T-helper 2 cell treated with Interferon-gamma antibody and Interleukin-4, amounts not matched to agents 5 μg/mL and 100 μg/mL, for 36 hours (primary cell): ENCODE results near the gene NPHP4.
"Not testable (repeated sequence)": the region's sequence is repeated elsewhere in the genome, so short reads cannot be mapped to it uniquely, and the experiment has no call there.

ENCODE experiments used
- DNase-seq: peaks from one replicate; pipeline ENCODE4 v3.0.0; 2021; ENCODE audit warnings: low spot score
- H3K27ac Mint-ChIP-seq: one replicate; pipeline ENCODE4 v1.8.0; 2021; ENCODE audit warnings: mild to moderate bottlenecking, mixed read lengths
- H3K27me3 Mint-ChIP-seq: one replicate; pipeline ENCODE4 v1.8.0; 2021; ENCODE audit warnings: low read depth, mixed read lengths
- H3K36me3 Mint-ChIP-seq: one replicate; pipeline ENCODE4 v1.8.0; 2021; ENCODE audit warnings: low read depth, mixed read lengths
- H3K4me1 Mint-ChIP-seq: one replicate; pipeline ENCODE4 v1.8.0; 2021; ENCODE audit warnings: low read depth, mixed read lengths
- H3K4me3 Mint-ChIP-seq: one replicate; pipeline ENCODE4 v1.8.0; 2022; ENCODE audit warnings: mild to moderate bottlenecking, moderate library complexity, mixed read lengths
- H3K9me3 Mint-ChIP-seq: one replicate; pipeline ENCODE4 v1.8.0; 2021; ENCODE audit warnings: mixed read lengths

NPHP4 gene

DNA sequence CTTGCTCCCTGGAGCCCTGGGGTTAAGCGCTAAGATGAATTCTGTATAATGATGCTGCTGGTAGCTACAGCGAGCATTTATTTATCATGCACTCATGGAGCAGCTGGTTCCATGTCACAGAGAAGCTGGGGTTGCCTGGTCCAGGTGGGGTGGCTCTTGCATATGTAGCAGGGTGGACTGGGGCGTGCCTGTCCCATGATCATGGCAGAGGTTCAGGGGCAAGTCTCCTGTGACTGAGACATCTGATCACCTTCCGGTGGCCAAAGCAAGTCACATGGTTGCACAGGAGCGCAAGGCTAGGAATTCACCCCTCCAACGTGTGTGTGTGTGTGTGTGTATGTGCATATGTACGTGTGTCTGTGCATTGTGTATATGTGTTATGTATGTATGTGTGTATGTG, 37.9 kb upstream of the NPHP4 start:
- Mint-ChIP-seq H3K27me3 (no peaks in the 10 kb centered on the region), H3K9me3 (no peaks in the 10 kb centered on the region), H3K27ac (peak overlapping the region; percentile 50), H3K4me3 (peak overlapping the region; percentile 96), H3K36me3 (peaks cover 72% of the 10 kb centered on the region), H3K4me1 (peaks cover 60% of the 10 kb centered on the region)
- DNase-seq, result no peak

- Mint-ChIP-seq H3K27me3 (no peaks in the 10 kb centered on the region), H3K27ac (peak overlapping the region; percentile 98), H3K36me3 (peaks cover 70% of the 10 kb centered on the region), H3K4me3 (peak overlapping the region; percentile 96), H3K4me1 (peaks cover 58% of the 10 kb centered on the region), H3K9me3 (no peaks in the 10 kb centered on the region)
- no peak for DNase-seq
These were observed 37.1 kb upstream of the NPHP4 start for GRCh38 chr1:6029351-6029750.

DNA sequence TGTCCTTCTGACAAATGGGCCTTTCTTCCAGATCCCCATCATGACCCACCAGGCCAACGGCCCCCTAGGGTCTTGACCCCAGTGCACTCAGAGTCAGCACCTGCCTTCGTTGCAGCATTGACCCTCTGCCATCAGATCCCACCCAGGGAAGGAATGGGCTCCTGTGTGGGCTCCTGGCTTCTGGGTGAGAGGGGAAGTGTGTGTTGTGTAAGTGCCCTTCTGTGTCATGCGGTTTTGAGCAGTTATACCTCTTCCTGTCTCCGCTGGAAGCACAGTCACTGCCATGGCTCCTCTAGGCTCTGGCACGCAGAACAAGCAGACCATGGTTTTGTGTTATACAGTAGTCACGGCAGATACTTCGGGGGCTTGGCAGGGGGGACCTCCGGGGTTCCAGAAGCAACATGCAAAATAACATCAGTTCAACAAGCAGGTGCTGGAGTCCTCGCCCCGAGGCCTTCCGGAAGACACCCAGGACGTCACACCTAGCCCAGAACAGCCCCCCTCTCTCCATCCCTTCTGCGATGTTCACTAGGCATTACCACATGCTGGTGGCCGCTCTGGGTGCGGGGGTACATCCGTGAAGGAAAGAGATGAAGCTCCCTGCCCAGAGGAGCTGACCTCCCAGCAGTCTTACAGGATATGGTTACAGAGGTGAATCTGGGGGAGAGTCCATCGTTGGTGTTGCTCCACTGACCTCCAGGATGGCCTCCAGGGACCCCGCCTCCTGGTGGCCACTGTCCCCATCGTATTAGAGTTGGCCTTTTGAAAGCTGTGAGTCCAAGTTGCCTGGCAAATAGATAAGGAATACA, 36.0 kb upstream of the NPHP4 start:
- Mint-ChIP-seq H3K4me3 (peak overlapping the region; percentile 96), H3K27me3 (no peaks in the 10 kb centered on the region), H3K36me3 (peaks cover 69% of the 10 kb centered on the region), H3K9me3 (no peaks in the 10 kb centered on the region), H3K4me1 (peaks cover 56% of the 10 kb centered on the region), H3K27ac (peak overlapping the region; percentile 98)
- DNase-seq, result peak; percentile 74

- H3K4me1 Mint-ChIP-seq, result peaks cover 50% of the 10 kb centered on the region
- DNase-seq, result peak; percentile 45
- H3K4me3 Mint-ChIP-seq, result peak overlapping the region; percentile 96
- peaks cover 63% of the 10 kb centered on the region for H3K36me3 Mint-ChIP-seq
- H3K27ac Mint-ChIP-seq, result peak overlapping the region; percentile 98
- no peaks in the 10 kb centered on the region for H3K27me3 Mint-ChIP-seq
- no peaks in the 10 kb centered on the region for H3K9me3 Mint-ChIP-seq
These were observed 35.4 kb upstream of the NPHP4 start for GRCh38 chr1:6027591-6027990.

GRCh38 chr1:6026095-6026809, 34.0 kb upstream of the NPHP4 start:
- Mint-ChIP-seq H3K27me3 (no peaks in the 10 kb centered on the region), H3K36me3 (peaks cover 60% of the 10 kb centered on the region), H3K9me3 (no peaks in the 10 kb centered on the region), H3K4me3 (peak overlapping the region; percentile 96), H3K27ac (peak overlapping the region; percentile 98), H3K4me1 (peaks cover 40% of the 10 kb centered on the region)
- DNase-seq, result peak; percentile 93

- no peaks in the 10 kb centered on the region for H3K9me3 Mint-ChIP-seq
- DNase-seq, result peak; percentile 22
- H3K27ac Mint-ChIP-seq, result peak overlapping the region; percentile 98
- H3K4me1 Mint-ChIP-seq, result peaks cover 32% of the 10 kb centered on the region
- peak overlapping the region; percentile 96 for H3K4me3 Mint-ChIP-seq
- no peaks in the 10 kb centered on the region for H3K27me3 Mint-ChIP-seq
- peaks cover 52% of the 10 kb centered on the region for H3K36me3 Mint-ChIP-seq
These were observed 33.3 kb upstream of the NPHP4 start for GRCh38 chr1:6025269-6026094.

GRCh38 chr1:6024376-6024775, 32.2 kb upstream of the NPHP4 start:
- Mint-ChIP-seq H3K27ac (no peak overlapping the region), H3K4me1 (peaks cover 23% of the 10 kb centered on the region), H3K4me3 (peak overlapping the region; percentile 96), H3K9me3 (no peaks in the 10 kb centered on the region), H3K36me3 (peaks cover 51% of the 10 kb centered on the region), H3K27me3 (no peaks in the 10 kb centered on the region)
- no peak for DNase-seq

GRCh38 chr1:6023346-6023745, 31.1 kb upstream of the NPHP4 start:
- H3K36me3 Mint-ChIP-seq, result peaks cover 43% of the 10 kb centered on the region
- no peak for DNase-seq
- H3K4me3 Mint-ChIP-seq, result no peak overlapping the region
- H3K4me1 Mint-ChIP-seq, result peaks cover 16% of the 10 kb centered on the region
- no peaks in the 10 kb centered on the region for H3K9me3 Mint-ChIP-seq
- no peak overlapping the region for H3K27ac Mint-ChIP-seq
- H3K27me3 Mint-ChIP-seq, result no peaks in the 10 kb centered on the region

DNA sequence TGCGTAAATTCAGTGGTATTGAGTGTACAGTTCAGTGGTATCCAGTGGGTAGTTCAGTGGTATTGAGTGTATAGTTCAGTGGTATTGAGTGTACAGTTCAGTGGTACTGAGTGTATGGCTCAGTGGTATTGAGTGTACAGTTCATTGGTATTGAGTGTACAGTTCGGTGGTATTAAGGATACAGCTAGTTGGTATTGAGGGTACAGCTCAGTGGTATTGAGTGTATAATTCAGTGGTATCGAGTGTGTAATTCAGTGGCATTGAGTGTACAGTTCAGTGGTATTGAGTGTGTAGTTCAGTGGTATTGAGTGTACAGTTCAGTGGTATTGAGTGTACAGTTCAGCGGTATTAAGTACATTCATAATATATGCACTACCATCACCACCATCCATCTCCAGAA, 30.0 kb upstream of the NPHP4 start:
- no peaks in the 10 kb centered on the region for H3K9me3 Mint-ChIP-seq
- no peak overlapping the region for H3K4me3 Mint-ChIP-seq
- peaks cover 31% of the 10 kb centered on the region for H3K36me3 Mint-ChIP-seq
- H3K4me1 Mint-ChIP-seq, result peaks cover 8% of the 10 kb centered on the region
- H3K27me3 Mint-ChIP-seq, result no peaks in the 10 kb centered on the region
- no peak for DNase-seq
- H3K27ac Mint-ChIP-seq, result no peak overlapping the region

DNA sequence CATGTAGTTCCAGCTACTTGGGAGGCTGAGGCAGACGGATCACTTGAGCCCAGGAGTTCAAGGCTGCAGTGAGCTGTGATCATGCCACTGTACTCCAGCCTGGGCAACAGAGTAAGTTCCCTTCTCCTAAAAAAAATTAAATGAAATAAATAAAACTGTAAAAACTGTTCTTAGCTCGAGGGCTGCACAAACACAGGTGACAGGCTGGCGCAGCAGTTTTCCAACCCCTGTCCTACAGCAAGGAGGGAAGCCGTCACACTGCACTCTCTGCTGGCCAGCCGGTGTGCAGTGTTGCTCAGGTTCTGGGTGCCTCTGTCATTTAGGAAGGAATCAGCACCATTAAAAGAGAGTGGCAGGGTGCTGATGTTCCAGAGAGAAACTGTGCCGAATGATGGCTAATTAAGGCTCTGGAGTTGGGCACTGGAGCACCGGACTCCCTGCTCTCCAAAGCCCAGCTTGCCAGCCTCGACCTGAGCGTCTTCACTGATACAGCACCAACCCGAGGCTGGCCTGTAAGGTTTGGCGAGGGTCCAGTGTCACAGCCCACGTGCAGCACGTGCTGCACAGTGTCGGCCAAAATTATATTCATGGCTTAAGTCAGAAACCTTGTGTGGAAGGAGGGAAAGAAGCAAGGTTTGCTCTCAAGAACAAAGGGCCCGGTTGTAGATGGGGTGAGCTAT, 27.1 kb upstream of the NPHP4 start:
- no peaks in the 10 kb centered on the region for H3K9me3 Mint-ChIP-seq
- H3K36me3 Mint-ChIP-seq, result peaks cover 27% of the 10 kb centered on the region
- H3K4me1 Mint-ChIP-seq, result no peaks in the 10 kb centered on the region
- no peaks in the 10 kb centered on the region for H3K27me3 Mint-ChIP-seq
- DNase-seq, result no peak
- H3K27ac Mint-ChIP-seq, result no peak overlapping the region
- H3K4me3 Mint-ChIP-seq, result no peak overlapping the region

GRCh38 chr1:6017654-6018053, 25.4 kb upstream of the NPHP4 start:
- H3K4me3 Mint-ChIP-seq, H3K27ac Mint-ChIP-seq, H3K4me1 Mint-ChIP-seq, H3K9me3 Mint-ChIP-seq, H3K27me3 Mint-ChIP-seq, DNase-seq: not testable (repeated sequence)
- H3K36me3 Mint-ChIP-seq, result peaks cover 30% of the 10 kb centered on the region

- Mint-ChIP-seq H3K9me3 (no peaks in the 10 kb centered on the region), H3K4me3 (no peak overlapping the region), H3K4me1 (no peaks in the 10 kb centered on the region), H3K27ac (no peak overlapping the region), H3K36me3 (peaks cover 24% of the 10 kb centered on the region), H3K27me3 (no peaks in the 10 kb centered on the region)
- DNase-seq, result no peak
These were observed 24.1 kb upstream of the NPHP4 start for GRCh38 chr1:6016191-6016865.
